Measurements from ENCODE around the gene NPPA. TPM values are rescaled to one million over a fixed set of nuclear protein-coding genes. Genes with fewer than 3 reads are reported as not detected.
A peak's percentile ranks its signal among the peaks of the same experiment; 100 is the strongest.

NPPA gene
- total and polyA plus RNA-seq, 9 of the 15 experiments (the other 6 are each of a cell fraction or from before 2014, with no cell fraction given) = not detected

DNA sequence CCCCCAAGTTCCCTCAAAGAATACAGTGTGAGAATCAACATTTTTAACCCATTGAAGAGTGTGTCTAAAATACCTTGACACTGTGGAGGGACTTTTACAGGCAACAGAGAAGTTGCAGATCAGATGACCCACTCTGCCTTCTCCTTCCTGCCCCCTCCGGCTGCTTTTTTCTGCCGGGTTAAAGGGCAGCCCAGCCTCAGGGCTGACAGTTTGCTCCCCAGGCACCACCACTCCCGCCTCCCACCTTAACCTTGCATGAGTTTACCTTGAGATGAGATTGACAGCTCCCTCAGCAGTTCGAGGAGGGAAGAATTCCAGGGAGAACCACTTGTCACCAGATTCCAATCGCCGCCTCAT lies 45.0 kb downstream of the NPPA start (continued):
- TF ChIP-seq, protein P1, sequence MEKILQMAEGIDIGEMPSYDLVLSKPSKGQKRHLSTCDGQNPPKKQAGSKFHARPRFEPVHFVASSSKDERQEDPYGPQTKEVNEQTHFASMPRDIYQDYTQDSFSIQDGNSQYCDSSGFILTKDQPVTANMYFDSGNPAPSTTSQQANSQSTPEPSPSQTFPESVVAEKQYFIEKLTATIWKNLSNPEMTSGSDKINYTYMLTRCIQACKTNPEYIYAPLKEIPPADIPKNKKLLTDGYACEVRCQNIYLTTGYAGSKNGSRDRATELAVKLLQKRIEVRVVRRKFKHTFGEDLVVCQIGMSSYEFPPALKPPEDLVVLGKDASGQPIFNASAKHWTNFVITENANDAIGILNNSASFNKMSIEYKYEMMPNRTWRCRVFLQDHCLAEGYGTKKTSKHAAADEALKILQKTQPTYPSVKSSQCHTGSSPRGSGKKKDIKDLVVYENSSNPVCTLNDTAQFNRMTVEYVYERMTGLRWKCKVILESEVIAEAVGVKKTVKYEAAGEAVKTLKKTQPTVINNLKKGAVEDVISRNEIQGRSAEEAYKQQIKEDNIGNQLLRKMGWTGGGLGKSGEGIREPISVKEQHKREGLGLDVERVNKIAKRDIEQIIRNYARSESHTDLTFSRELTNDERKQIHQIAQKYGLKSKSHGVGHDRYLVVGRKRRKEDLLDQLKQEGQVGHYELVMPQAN (IDR thresholded peaks at IDR 0.05; ENCODE audit: borderline replicate concordance) = peak; percentile 15; the same call in 1 of the 2 replicates
- TF ChIP-seq, protein P2, sequence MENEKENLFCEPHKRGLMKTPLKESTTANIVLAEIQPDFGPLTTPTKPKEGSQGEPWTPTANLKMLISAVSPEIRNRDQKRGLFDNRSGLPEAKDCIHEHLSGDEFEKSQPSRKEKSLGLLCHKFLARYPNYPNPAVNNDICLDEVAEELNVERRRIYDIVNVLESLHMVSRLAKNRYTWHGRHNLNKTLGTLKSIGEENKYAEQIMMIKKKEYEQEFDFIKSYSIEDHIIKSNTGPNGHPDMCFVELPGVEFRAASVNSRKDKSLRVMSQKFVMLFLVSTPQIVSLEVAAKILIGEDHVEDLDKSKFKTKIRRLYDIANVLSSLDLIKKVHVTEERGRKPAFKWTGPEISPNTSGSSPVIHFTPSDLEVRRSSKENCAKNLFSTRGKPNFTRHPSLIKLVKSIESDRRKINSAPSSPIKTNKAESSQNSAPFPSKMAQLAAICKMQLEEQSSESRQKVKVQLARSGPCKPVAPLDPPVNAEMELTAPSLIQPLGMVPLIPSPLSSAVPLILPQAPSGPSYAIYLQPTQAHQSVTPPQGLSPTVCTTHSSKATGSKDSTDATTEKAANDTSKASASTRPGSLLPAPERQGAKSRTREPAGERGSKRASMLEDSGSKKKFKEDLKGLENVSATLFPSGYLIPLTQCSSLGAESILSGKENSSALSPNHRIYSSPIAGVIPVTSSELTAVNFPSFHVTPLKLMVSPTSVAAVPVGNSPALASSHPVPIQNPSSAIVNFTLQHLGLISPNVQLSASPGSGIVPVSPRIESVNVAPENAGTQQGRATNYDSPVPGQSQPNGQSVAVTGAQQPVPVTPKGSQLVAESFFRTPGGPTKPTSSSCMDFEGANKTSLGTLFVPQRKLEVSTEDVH (IDR thresholded peaks at IDR 0.05; ENCODE audit: low read depth, partially characterized antibody) = peak; percentile 35
- TF ChIP-seq, protein P3, sequence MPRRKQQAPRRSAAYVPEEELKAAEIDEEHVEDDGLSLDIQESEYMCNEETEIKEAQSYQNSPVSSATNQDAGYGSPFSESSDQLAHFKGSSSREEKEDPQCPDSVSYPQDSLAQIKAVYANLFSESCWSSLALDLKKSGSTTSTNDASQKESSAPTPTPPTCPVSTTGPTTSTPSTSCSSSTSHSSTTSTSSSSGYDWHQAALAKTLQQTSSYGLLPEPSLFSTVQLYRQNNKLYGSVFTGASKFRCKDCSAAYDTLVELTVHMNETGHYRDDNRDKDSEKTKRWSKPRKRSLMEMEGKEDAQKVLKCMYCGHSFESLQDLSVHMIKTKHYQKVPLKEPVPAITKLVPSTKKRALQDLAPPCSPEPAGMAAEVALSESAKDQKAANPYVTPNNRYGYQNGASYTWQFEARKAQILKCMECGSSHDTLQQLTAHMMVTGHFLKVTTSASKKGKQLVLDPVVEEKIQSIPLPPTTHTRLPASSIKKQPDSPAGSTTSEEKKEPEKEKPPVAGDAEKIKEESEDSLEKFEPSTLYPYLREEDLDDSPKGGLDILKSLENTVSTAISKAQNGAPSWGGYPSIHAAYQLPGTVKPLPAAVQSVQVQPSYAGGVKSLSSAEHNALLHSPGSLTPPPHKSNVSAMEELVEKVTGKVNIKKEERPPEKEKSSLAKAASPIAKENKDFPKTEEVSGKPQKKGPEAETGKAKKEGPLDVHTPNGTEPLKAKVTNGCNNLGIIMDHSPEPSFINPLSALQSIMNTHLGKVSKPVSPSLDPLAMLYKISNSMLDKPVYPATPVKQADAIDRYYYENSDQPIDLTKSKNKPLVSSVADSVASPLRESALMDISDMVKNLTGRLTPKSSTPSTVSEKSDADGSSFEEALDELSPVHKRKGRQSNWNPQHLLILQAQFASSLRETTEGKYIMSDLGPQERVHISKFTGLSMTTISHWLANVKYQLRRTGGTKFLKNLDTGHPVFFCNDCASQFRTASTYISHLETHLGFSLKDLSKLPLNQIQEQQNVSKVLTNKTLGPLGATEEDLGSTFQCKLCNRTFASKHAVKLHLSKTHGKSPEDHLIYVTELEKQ (CRISPR knock-in tag; IDR thresholded peaks at IDR 0.05) = no peak
- TF ChIP-seq MEF2D (tag; conservative IDR thresholded peaks at IDR 0.05; ENCODE audit: low read depth) = no peak
- TF ChIP-seq, protein P4, sequence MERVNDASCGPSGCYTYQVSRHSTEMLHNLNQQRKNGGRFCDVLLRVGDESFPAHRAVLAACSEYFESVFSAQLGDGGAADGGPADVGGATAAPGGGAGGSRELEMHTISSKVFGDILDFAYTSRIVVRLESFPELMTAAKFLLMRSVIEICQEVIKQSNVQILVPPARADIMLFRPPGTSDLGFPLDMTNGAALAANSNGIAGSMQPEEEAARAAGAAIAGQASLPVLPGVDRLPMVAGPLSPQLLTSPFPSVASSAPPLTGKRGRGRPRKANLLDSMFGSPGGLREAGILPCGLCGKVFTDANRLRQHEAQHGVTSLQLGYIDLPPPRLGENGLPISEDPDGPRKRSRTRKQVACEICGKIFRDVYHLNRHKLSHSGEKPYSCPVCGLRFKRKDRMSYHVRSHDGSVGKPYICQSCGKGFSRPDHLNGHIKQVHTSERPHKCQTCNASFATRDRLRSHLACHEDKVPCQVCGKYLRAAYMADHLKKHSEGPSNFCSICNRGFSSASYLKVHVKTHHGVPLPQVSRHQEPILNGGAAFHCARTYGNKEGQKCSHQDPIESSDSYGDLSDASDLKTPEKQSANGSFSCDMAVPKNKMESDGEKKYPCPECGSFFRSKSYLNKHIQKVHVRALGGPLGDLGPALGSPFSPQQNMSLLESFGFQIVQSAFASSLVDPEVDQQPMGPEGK (CRISPR knock-in tag; IDR thresholded peaks at IDR 0.05; ENCODE audit: borderline replicate concordance) = no peak
- TF ChIP-seq, protein P5, sequence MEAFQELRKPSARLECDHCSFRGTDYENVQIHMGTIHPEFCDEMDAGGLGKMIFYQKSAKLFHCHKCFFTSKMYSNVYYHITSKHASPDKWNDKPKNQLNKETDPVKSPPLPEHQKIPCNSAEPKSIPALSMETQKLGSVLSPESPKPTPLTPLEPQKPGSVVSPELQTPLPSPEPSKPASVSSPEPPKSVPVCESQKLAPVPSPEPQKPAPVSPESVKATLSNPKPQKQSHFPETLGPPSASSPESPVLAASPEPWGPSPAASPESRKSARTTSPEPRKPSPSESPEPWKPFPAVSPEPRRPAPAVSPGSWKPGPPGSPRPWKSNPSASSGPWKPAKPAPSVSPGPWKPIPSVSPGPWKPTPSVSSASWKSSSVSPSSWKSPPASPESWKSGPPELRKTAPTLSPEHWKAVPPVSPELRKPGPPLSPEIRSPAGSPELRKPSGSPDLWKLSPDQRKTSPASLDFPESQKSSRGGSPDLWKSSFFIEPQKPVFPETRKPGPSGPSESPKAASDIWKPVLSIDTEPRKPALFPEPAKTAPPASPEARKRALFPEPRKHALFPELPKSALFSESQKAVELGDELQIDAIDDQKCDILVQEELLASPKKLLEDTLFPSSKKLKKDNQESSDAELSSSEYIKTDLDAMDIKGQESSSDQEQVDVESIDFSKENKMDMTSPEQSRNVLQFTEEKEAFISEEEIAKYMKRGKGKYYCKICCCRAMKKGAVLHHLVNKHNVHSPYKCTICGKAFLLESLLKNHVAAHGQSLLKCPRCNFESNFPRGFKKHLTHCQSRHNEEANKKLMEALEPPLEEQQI (IDR thresholded peaks at IDR 0.05) = no peak
- TF ChIP-seq, protein P6, sequence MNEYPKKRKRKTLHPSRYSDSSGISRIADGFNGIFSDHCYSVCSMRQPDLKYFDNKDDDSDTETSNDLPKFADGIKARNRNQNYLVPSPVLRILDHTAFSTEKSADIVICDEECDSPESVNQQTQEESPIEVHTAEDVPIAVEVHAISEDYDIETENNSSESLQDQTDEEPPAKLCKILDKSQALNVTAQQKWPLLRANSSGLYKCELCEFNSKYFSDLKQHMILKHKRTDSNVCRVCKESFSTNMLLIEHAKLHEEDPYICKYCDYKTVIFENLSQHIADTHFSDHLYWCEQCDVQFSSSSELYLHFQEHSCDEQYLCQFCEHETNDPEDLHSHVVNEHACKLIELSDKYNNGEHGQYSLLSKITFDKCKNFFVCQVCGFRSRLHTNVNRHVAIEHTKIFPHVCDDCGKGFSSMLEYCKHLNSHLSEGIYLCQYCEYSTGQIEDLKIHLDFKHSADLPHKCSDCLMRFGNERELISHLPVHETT (CRISPR knock-in tag; conservative IDR thresholded peaks at IDR 0.05 in 1 of 2, IDR thresholded peaks at IDR 0.05 in 1 of 2) = peak in 1 of 2 experiments; percentile 66; a peak in 1 of 4 replicates
- TF ChIP-seq, protein P7, sequence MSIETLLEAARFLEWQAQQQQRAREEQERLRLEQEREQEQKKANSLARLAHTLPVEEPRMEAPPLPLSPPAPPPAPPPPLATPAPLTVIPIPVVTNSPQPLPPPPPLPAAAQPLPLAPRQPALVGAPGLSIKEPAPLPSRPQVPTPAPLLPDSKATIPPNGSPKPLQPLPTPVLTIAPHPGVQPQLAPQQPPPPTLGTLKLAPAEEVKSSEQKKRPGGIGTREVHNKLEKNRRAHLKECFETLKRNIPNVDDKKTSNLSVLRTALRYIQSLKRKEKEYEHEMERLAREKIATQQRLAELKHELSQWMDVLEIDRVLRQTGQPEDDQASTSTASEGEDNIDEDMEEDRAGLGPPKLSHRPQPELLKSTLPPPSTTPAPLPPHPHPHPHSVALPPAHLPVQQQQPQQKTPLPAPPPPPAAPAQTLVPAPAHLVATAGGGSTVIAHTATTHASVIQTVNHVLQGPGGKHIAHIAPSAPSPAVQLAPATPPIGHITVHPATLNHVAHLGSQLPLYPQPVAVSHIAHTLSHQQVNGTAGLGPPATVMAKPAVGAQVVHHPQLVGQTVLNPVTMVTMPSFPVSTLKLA (conservative IDR thresholded peaks at IDR 0.05) = no peak

All from K562 (cell line).